T-cell (primary cell): ENCODE results near the gene GRID1. TPM values are rescaled to one million over a fixed set of nuclear protein-coding genes. Genes with fewer than 3 reads are reported as not detected.
"Not testable (repeated sequence)": the region's sequence is repeated elsewhere in the genome, so short reads cannot be mapped to it uniquely, and the experiment has no call there.

Source experiments
- ATAC-seq, 4 experiments: fragments of 200-7000 bp in 3 of 4; fragments of 150-1000 bp in 1 of 4; cut with Tn5 transposase; replicated peaks in 1 of 4; 1 replicate in 3 of 4; 2 replicates in 1 of 4; pipeline ENCODE4 v1.10.0; 2021; ENCODE audit warnings: moderate library complexity in 3 of 4, mild to moderate bottlenecking in 2 of 4, moderate number of reproducible peaks in 1 of 4
- CTCF ChIA-PET, 2 donors: fragments of 300-600 bp; sonication (Branson Sonifier 250); formaldehyde crosslinking; loops; one replicate each; lab custom pipeline; 2022; ENCODE audit warnings: antibody characterized with exemption in 2 of 2; lab: Charles Lee
- POLR2A ChIA-PET, 2 donors: fragments of 300-600 bp; sonication (Branson Sonifier 250); formaldehyde crosslinking; loops; one replicate each; lab custom pipeline; 2022; ENCODE audit warnings: antibody characterized with exemption in 2 of 2; lab: Charles Lee
- DNase-seq, 35 experiments: peaks; one replicate each; pipeline versions ENCODE4 v3.0.0 to v3.0.0-alpha.2; 2013 to 2023
- H3K27ac ChIP-seq: one replicate; pipeline ENCODE4 v1.5.1; 2013; ENCODE audit warnings: low read length
- H3K27me3 ChIP-seq, 2 experiments: replicated peaks in 1 of 2; 1 replicate in 1 of 2; 2 replicates in 1 of 2; pipeline versions ENCODE4 v1.6.1 to v1.7.0; 2013; ENCODE audit warnings: low read length in 1 of 2, mixed read lengths in 1 of 2; ENCODE audit not compliant: control insufficient read depth in 2 of 2, insufficient read depth in 2 of 2; ENCODE audit errors: extremely low read depth in 1 of 2
- H3K36me3 ChIP-seq, 2 donors: 1 replicate in 1 of 2; 2 replicates in 1 of 2; pipeline versions ENCODE4 v1.6.1 to v1.7.0; 2013; ENCODE audit warnings: low read length in 1 of 2; ENCODE audit not compliant: control insufficient read depth in 2 of 2, insufficient read depth in 1 of 2; ENCODE audit errors: extremely low read depth in 1 of 2
- H3K4me1 ChIP-seq, 2 experiments: 1 replicate in 1 of 2; 2 replicates in 1 of 2; pipeline versions ENCODE4 v1.6.1 to v1.7.0; 2013; ENCODE audit warnings: low read length in 2 of 2, mixed read lengths in 1 of 2; ENCODE audit not compliant: insufficient read depth in 2 of 2, control insufficient read depth in 1 of 2; ENCODE audit errors: extremely low read depth in 1 of 2
- H3K4me3 ChIP-seq, 2 donors: 1 replicate in 1 of 2; 2 replicates in 1 of 2; pipeline versions ENCODE4 v1.5.1 to v1.7.0; 2013; ENCODE audit warnings: mild to moderate bottlenecking in 2 of 2, low read length in 1 of 2, moderate library complexity in 1 of 2; ENCODE audit not compliant: control insufficient read depth in 1 of 2; ENCODE audit errors: extremely low read depth in 1 of 2
- H3K9me3 ChIP-seq: 2 replicates; pipeline ENCODE4 v1.7.0; 2013
- H3K27ac Mint-ChIP-seq, 2 donors: one replicate each; pipeline ENCODE4 v1.8.0; 2020 to 2021; ENCODE audit warnings: mild to moderate bottlenecking in 2 of 2, mixed read lengths in 2 of 2
- H3K27me3 Mint-ChIP-seq, 2 donors: one replicate each; pipeline ENCODE4 v1.8.0; 2021 to 2022; ENCODE audit warnings: mixed read lengths in 2 of 2
- H3K36me3 Mint-ChIP-seq: one replicate; pipeline ENCODE4 v1.8.0; 2021; ENCODE audit warnings: mixed read lengths
- H3K4me1 Mint-ChIP-seq, 3 donors: one replicate each; pipeline ENCODE4 v1.8.0; 2020 to 2022; ENCODE audit warnings: mixed read lengths in 3 of 3, mild to moderate bottlenecking in 1 of 3
- H3K4me3 Mint-ChIP-seq, 3 donors: one replicate each; pipeline ENCODE4 v1.8.0; 2020 to 2022; ENCODE audit warnings: mild to moderate bottlenecking in 3 of 3, mixed read lengths in 3 of 3, moderate library complexity in 3 of 3
- H3K9me3 Mint-ChIP-seq, 3 donors: one replicate each; pipeline ENCODE4 v1.8.0; 2020 to 2022; ENCODE audit warnings: mixed read lengths in 3 of 3
- WGBS: methylation state at CpG from one replicate; pipeline ENCODE4 v1.1.5; 2013; ENCODE audit warnings: missing lambda C conversion rate; ENCODE audit not compliant: insufficient coverage; 5-methylcytosine and 5-hydroxymethylcytosine counted together
- total RNA-seq, 35 experiments: library from RNA in 6 of 35; stranded (reverse) in 6 of 35; fragments of 120-200 nt in 1 of 35; gene quantifications; one replicate each; pipeline versions ENCODE4 v1.2.1 to v1.2.4 and lab custom pipeline; 2013 to 2026

The GRID1 gene
- total RNA-seq, 5 donors from 2014 or later (not counting 1 experiment from before 2014, with no cell fraction given) = 0.68 TPM; not detected in 4

GRCh38 chr10:85936161-85936560 lies 430.4 kb downstream of the GRID1 start:
- Mint-ChIP-seq H3K36me3 (no peaks in the 10 kb centered on the region), H3K9me3 (no peaks in the 10 kb centered on the region), H3K4me3 (no peak overlapping the region), H3K27me3 (peaks cover 4 to 9% of the 10 kb centered on the region in 2 donors), H3K4me1 (no peaks in the 10 kb centered on the region), H3K27ac (no peak overlapping the region)
- CTCF ChIA-PET = no interaction called here
- H3K9me3 ChIP-seq = no peaks in the 10 kb centered on the region
- no peaks in the 10 kb centered on the region for H3K4me1 ChIP-seq
- POLR2A ChIA-PET = no interaction called here
- H3K27me3 ChIP-seq = peaks cover 0 to 6% of the 10 kb centered on the region in 2 experiments
- ATAC-seq = no peak
- DNase-seq = no peak
- no peak overlapping the region for H3K4me3 ChIP-seq
- no peak overlapping the region for H3K27ac ChIP-seq
- no CpG with 5 or more reads among the region's 1 CpG for WGBS
- H3K36me3 ChIP-seq = no peaks in the 10 kb centered on the region

- Mint-ChIP-seq H3K27me3 (peaks cover 4 to 7% of the 10 kb centered on the region in 2 donors), H3K36me3 (no peaks in the 10 kb centered on the region), H3K4me1 (no peaks in the 10 kb centered on the region), H3K4me3 (no peak overlapping the region), H3K9me3 (no peaks in the 10 kb centered on the region), H3K27ac (no peak overlapping the region)
- no peak for DNase-seq
- Histone ChIP-seq H3K4me1 (no peaks in the 10 kb centered on the region), H3K9me3 (no peaks in the 10 kb centered on the region), H3K27me3 (peaks cover 0 to 6% of the 10 kb centered on the region in 2 experiments), H3K36me3 (no peaks in the 10 kb centered on the region), H3K27ac (no peak overlapping the region), H3K4me3 (no peak overlapping the region)
- POLR2A ChIA-PET = no interaction called here
- ATAC-seq = no peak
- CTCF ChIA-PET = no interaction called here
- 33% methylated on average over 1 of the region's 3 CpGs for WGBS
Observed at GRCh38 chr10:85934586-85934985, 432.0 kb downstream of the GRID1 start.

GRCh38 chr10:85929993-85930392 lies 436.6 kb downstream of the GRID1 start:
- H3K27me3 ChIP-seq, POLR2A ChIA-PET, H3K27ac Mint-ChIP-seq, H3K27ac ChIP-seq, H3K4me3 Mint-ChIP-seq, CTCF ChIA-PET, H3K9me3 Mint-ChIP-seq, H3K4me1 ChIP-seq, H3K9me3 ChIP-seq, H3K4me3 ChIP-seq, H3K4me1 Mint-ChIP-seq, H3K36me3 ChIP-seq, DNase-seq, H3K36me3 Mint-ChIP-seq, ATAC-seq: not testable (repeated sequence)
- no CpG with 5 or more reads among the region's 7 CpGs for WGBS
- peaks cover 7 to 10% of the 10 kb centered on the region in 2 donors for H3K27me3 Mint-ChIP-seq

- Mint-ChIP-seq H3K9me3 (no peaks in the 10 kb centered on the region), H3K27ac (no peak overlapping the region), H3K36me3 (no peaks in the 10 kb centered on the region), H3K27me3 (peaks cover 5 to 10% of the 10 kb centered on the region in 2 donors), H3K4me3 (no peak overlapping the region), H3K4me1 (no peaks in the 10 kb centered on the region)
- Histone ChIP-seq H3K4me3 (no peak overlapping the region), H3K9me3 (no peaks in the 10 kb centered on the region), H3K27ac (no peak overlapping the region), H3K4me1 (no peaks in the 10 kb centered on the region), H3K27me3 (peaks cover 0 to 10% of the 10 kb centered on the region in 2 experiments), H3K36me3 (no peaks in the 10 kb centered on the region)
- ATAC-seq = peak in 1 of 4 experiments; percentile 17
- 63% methylated on average over 4 of the region's 9 CpGs for WGBS
- ChIA-PET POLR2A (no interaction called here), CTCF (no interaction called here)
- DNase-seq = no peak
Observed at GRCh38 chr10:85927952-85928665, 438.5 kb downstream of the GRID1 start.

GRCh38 chr10:85926986-85927385 lies 439.6 kb downstream of the GRID1 start:
- peaks cover 0 to 7% of the 10 kb centered on the region in 2 donors for H3K27me3 Mint-ChIP-seq
- H3K4me1 ChIP-seq = no peaks in the 10 kb centered on the region
- POLR2A ChIA-PET = no interaction called here
- no peak for DNase-seq
- H3K27me3 ChIP-seq = peaks cover 0 to 7% of the 10 kb centered on the region in 2 experiments
- H3K4me1 Mint-ChIP-seq = no peaks in the 10 kb centered on the region
- no peaks in the 10 kb centered on the region for H3K36me3 Mint-ChIP-seq
- no peaks in the 10 kb centered on the region for H3K9me3 ChIP-seq
- no peak overlapping the region for H3K27ac Mint-ChIP-seq
- H3K36me3 ChIP-seq = no peaks in the 10 kb centered on the region
- ATAC-seq = no peak
- H3K9me3 Mint-ChIP-seq = no peaks in the 10 kb centered on the region
- no peak overlapping the region for H3K4me3 Mint-ChIP-seq
- 49% methylated on average over 2 of the region's 3 CpGs for whole genome bisulfite sequencing
- H3K4me3 ChIP-seq = no peak overlapping the region
- H3K27ac ChIP-seq = no peak overlapping the region
- CTCF ChIA-PET = no interaction called here

- ChIA-PET POLR2A (no interaction called here), CTCF (no interaction called here)
- Histone ChIP-seq H3K36me3 (no peaks in the 10 kb centered on the region), H3K4me1 (no peaks in the 10 kb centered on the region), H3K4me3 (no peak overlapping the region), H3K9me3 (no peaks in the 10 kb centered on the region), H3K27me3 (peaks cover 0 to 4% of the 10 kb centered on the region in 2 experiments), H3K27ac (no peak overlapping the region)
- Mint-ChIP-seq H3K27ac (no peak overlapping the region), H3K9me3 (no peaks in the 10 kb centered on the region), H3K36me3 (no peaks in the 10 kb centered on the region), H3K27me3 (peaks cover 0 to 7% of the 10 kb centered on the region in 2 donors), H3K4me3 (no peak overlapping the region), H3K4me1 (no peaks in the 10 kb centered on the region)
- ATAC-seq (no peak), DNase-seq (no peak)
- WGBS = 62% methylated on average over 4 of the region's 5 CpGs
Observed at GRCh38 chr10:85926136-85926535, 440.5 kb downstream of the GRID1 start.
